Measurements from ENCODE around the gene AGBL1.

GRCh38 chr15:86106306-86106705 is 26.6 kb downstream of the AGBL1 start:
- TF ChIP-seq ZNF114 (tag by site-specific recombination; IDR thresholded peaks at IDR 0.05) = no peak
- TF ChIP-seq CTCF (tag by site-specific recombination; IDR thresholded peaks at IDR 0.05) = no peak
- no peak for TF ChIP-seq PBX3 (CRISPR knock-in tag; IDR thresholded peaks at IDR 0.05)
- TF ChIP-seq ZFP69B (tag by site-specific recombination; IDR thresholded peaks at IDR 0.05) = no peak
- TF ChIP-seq ZNF398 (tag by site-specific recombination; IDR thresholded peaks at IDR 0.05) = no peak
- no peak for TF ChIP-seq ZIC2 (tag by site-specific recombination; IDR thresholded peaks at IDR 0.05)
